Stimulated activated CD8-positive, alpha-beta memory T cell treated with anti-CD3 and anti-CD28 coated beads, Interleukin-4, amount 100 ng/mL, for 1 hour (primary cell): ENCODE results near the gene BARHL1.

ENCODE experiments used
- DNase-seq, 2 donors: peaks; one replicate each; pipeline ENCODE4 v3.0.0-alpha.2; 2020; ENCODE audit warnings: low read depth in 2 of 2, low spot score in 1 of 2

Gene BARHL1

GRCh38 chr9:132582276-132582785, at the start of gene BARHL1:
TSS of gene BARHL1 (plus strand) at chr9:132582606. CDS start at chr9:132582798, 192 bp downstream.
- no peak for DNase-seq

DNA sequence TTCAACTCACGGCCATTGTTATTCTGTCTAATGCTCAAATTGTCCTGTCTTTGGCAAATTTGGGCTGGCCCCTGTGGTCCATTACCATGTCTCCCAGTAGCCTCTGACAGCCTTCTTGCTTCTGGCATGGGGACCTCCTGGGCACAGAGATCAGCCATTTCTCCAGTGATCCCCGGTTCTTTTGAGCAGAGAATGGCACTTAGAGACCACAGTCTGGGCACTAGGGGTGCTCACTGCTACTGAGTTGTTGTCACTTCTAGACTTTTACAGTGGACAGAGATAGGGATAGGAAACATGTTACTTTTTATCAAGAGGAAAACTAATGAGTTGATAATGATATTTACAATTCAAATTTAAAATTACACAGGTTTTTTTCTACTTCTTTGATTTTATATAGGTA, 47.6 kb upstream of the BARHL1 start:
- DNase-seq = no peak

- no peak for DNase-seq
Observed at GRCh38 chr9:132536124-132536523, 46.3 kb upstream of the BARHL1 start.

DNA sequence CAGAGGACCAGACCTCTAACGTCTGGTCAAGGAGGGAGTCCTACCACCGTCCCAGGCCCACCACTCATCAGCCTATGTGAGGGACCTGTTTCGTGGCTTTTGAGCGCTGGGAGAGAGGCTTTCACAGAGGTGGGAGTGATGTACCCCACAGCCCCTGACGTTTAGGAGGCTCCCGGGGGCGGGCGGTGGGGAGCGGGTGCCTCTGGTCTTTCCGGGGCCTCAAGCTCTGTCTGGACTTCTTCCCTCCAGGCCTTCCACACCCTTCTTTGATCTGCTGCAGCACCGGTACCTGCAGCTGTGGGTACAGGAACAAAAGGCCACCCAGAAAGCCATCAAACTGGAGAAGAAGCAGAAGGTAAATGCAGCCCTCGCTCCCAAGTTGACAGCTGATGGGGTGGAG, 45.1 kb upstream of the BARHL1 start:
- DNase-seq = no peak

GRCh38 chr9:132538071-132538470, 44.3 kb upstream of the BARHL1 start:
- no peak for DNase-seq

GRCh38 chr9:132539096-132539495, 43.3 kb upstream of the BARHL1 start:
- no peak for DNase-seq

GRCh38 chr9:132541051-132541450, 41.4 kb upstream of the BARHL1 start:
- DNase-seq = no peak

GRCh38 chr9:132541870-132542830, 40.3 kb upstream of the BARHL1 start:
- DNase-seq = no peak

GRCh38 chr9:132543251-132543650, 39.2 kb upstream of the BARHL1 start:
- DNase-seq = no peak

DNA sequence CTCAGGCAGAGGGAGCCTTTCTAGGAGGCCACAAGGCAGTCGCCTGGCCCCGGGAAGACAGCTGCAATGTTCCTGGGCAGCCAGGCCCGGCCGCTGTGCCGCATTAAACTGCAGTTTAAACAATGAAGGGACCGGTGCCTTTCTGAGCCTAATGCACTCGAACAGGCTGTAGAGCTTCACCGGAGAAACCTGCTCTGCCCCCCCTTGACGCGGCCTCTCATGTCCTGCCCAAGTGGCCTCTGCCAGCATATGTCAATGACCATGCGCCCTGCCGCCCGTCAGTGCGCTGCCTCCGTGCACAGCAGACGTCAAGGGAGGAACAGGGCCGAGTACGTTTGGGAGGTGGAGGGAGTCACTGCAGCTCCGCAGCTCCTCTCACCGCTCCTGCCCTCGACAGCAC, 38.4 kb upstream of the BARHL1 start:
- DNase-seq = no peak

DNA sequence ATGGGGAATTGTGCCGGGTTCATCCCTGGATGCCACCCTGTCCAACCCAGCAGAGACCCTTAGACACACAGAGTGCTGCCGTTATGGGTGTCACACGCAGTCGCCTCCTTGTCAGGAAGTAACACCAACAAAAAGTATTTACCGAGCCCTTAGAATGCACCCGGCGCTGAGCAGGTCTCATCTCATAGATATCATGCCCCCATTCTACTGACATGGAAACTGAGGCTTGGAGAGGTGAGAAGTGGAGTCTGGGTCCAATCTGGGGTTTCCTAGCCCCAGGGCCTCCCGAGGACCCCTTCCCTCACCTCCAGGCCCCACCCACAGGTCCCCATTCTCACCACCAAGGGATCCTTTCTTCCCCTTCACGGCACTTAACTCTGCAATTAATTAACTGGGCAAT, 36.8 kb upstream of the BARHL1 start:
- DNase-seq = no peak

GRCh38 chr9:132546148-132547051, 36.0 kb upstream of the BARHL1 start:
- DNase-seq = no peak

GRCh38 chr9:132547052-132547431, 35.4 kb upstream of the BARHL1 start:
- DNase-seq = no peak

DNA sequence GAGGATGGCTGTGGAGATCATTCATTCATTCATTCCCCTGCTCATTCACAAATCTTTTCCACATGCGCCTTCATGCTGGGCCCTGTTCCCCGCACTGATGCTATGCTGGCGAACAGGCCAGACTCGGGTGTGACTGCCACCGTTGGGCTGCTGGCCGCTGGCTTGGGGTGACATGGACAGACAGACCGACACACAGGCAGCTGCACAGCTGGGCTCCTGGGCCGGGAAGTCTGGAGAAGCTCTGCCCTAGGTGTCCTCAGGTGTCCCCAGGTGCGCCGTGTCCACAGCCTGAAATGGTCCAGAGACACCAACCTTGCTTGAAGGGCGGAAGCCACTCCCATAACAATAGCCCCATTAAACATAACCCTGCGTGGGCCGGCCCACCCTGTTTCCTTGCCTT, 35.0 kb upstream of the BARHL1 start:
- DNase-seq = no peak

DNA sequence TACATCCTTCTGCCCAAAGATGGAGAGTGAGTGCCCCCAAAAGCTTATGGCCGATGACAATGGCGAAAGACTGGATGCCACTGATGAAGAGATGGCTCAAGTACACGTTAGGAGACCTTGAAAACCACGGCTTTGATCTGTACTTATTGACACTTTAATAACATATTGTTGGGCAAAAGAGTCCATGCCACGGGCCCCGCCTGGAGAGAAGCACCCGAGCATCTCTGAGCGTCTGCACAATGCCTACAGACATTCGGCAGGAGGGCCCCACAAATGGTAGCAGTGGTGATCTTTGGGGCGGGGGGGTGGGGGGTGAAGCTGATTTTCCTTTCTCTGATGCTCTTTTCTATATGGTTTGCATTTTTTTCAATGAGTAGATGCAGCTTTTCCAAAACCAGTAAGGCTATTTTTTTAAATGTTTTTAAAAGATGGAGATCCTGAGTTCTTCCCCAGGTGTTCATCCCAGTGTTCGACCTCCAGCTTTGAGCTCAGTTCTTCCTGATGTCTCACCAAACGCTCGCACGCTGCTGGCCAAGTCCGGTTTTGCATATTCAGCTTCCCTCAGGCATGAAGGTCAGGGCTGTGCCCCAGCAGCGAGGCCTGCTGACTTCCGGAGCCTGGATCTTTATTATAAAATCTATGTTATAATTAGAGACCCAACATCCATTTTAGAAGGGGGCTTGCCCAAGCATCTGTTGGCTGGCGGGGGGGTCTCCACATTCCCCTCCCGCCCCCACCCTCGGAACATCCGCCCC, 34.3 kb upstream of the BARHL1 start:
- DNase-seq = no peak

GRCh38 chr9:132548751-132549640, 33.4 kb upstream of the BARHL1 start:
- DNase-seq = no peak

GRCh38 chr9:132551556-132551955, 30.9 kb upstream of the BARHL1 start:
- DNase-seq = no peak

GRCh38 chr9:132552041-132552440, 30.4 kb upstream of the BARHL1 start:
- DNase-seq = no peak

- DNase-seq = no peak
Observed at GRCh38 chr9:132554755-132555154, 27.7 kb upstream of the BARHL1 start.

- no peak for DNase-seq
Observed at GRCh38 chr9:132555528-132555927, 26.9 kb upstream of the BARHL1 start.
